Islet precursor cell (in vitro differentiated cells): ENCODE data around the gene ZSCAN21.
"Not testable (repeated sequence)": the region's sequence is repeated elsewhere in the genome, so short reads cannot be mapped to it uniquely, and the experiment has no call there.

Experiments used
- DNase-seq: peaks from one replicate; pipeline ENCODE4 v3.0.0-alpha.2; 2018

The ZSCAN21 gene

DNA sequence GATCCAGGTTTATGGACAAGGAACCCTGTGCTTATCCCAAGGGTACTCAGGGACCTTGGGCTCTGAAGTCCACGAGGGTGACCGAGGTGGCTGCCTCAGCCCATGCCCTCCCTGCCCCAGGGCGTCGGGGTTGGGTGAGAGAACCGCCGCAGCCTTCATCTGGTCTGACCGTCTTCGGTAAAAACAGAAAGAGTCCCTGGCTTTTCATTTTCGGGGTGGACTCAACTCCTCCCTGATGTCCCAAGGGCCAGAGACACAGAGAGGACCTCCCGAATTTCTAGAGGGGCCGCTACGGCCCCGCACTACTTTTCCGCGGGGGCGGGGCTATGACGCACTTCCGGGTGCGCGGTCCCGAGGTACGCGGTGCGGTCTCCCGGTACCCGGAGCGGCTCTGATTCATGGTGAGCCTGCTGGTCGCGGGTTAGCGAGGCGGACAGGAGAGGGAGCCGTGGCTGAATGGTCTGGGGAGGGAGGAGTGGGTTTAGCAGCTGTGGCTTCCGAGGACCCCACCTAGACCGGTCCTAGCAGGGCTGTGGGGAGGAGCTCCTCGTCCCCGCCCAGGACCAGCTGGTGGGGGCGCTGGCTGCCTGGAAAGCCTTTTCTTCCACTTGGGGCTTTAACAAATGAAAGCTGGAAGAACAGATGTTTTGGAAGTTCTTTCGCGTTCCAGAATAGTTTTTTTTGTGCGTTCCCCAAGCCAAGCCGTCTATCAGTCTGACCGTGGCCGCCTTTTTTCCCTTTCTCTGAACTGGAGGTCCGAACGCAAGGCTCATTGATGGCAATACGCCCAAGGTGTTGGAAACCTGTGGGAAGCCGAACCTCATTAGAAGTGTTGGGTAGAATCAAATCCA, at the start of gene ZSCAN21:
TSS of gene ZSCAN21 (plus strand) at position 334 of the 851 bp plus-strand sequence. CDS start 7,233 bp downstream, outside the sequence.
- DNase-seq: peak; percentile 94

DNA sequence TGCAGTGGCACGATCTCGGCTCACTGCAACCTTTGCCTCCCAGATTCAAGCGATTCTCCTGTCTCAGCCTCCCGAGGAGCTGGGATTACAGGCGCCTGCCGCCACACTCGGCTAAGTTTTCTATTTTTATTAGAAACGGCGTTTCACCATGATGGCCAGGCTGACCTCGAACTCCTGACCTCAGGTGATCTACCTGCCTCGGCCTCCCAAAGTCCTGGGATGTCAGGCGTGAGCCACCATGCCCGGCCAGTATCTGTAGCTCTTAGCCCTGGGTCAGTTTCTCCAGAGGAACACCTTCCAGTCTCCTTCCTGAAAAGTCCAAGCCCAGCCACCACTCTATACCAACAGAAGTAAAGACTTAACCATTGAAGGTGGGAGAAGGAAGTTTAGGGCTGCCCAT, 49.3 kb upstream of the ZSCAN21 start:
- no peak for DNase-seq

- DNase-seq: peak; percentile 68
Observed at GRCh38 chr7:100003711-100004661, 45.6 kb upstream of the ZSCAN21 start.

- DNase-seq: no peak
Observed at GRCh38 chr7:100007887-100008286, 41.7 kb upstream of the ZSCAN21 start.

GRCh38 chr7:100008525-100008924, 41.0 kb upstream of the ZSCAN21 start:
- DNase-seq: peak; percentile 62

DNA sequence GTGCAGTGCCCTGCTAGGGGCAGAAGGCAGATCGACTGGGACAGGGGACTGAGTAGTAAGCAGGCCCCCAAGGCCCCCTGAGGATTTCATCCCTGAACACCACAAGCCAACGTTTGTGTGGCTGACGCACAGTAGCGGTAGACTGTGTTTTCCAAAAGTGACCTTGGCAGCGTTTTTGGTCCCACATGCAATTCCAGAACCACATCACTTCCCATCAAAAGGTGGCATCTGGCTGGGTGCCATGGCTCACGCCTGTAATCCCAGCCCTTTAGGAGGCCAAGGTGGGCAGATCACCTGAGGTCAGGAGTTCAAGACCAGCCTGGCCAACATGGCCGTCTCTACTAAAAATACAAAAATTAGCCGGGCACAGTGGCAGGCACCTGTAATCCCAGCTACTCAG, 39.6 kb upstream of the ZSCAN21 start:
- DNase-seq: not testable (repeated sequence)

GRCh38 chr7:100010901-100011300, 38.7 kb upstream of the ZSCAN21 start:
- no peak for DNase-seq

GRCh38 chr7:100011516-100011915, 38.1 kb upstream of the ZSCAN21 start:
- no peak for DNase-seq

GRCh38 chr7:100012385-100013327, 36.9 kb upstream of the ZSCAN21 start:
- not testable (repeated sequence) for DNase-seq

DNA sequence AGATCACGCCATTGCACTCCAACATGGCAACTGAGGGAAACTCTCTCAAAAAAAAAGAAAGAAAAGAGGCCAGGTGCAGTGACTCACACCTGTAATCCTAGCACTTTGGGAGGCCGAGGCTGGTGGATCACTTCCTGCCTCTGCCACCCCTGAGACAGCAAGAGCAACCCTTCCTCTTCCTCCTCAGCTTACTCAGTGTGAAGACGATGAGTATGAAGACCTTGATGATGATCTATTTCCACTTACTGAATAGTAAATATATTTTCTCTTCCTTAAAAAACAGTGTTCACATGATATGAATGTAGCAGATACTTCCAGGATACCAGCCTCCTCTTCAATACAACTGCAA, 36.3 kb upstream of the ZSCAN21 start:
- DNase-seq: no peak

DNA sequence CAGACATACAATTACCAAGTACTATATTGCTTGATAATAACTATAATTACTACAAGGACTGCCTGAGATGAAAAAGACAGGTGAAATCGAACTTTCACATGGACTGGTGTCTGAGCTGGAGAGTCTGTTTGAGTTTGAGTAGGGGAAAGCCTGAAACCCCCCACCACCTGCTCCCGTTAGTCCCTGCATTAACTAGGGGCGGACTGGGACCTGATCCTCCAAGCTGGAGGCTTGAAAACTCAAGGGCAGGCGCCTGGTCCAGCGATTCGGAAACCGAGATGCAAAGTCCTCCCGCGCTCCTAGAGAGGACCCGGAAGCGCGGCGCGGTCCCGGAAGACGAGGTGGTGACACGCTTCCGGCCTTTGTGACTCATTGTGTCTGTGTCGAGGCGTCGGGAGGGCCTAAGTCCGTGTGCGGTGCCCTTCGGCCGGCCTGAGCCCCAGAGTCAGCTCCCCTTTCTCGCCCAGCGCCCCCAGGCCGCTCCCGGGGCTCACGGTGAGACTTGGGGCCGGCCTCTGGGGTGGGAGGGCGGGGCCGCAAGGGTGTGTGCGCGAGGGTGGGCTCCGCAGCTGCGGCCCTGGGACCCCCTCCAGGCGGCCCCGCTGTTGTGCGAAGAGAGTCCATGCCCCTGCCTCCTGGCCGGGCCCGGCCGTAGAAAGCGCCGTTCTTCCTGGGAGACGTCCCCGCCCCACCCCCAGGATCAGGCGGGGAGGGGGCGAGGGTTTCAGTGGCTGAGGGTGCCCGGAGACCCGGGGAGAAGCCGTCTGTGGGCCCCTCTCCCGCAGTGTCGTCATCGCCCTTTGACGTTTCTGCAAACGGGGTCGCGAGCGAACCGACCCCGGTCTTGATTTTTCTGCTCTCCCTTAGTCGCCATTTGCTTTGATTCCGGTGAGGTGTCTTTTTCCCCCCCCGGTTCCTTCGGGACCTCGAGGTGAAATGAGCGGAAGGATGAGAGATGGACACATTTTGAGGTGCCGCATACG, 34.1 kb upstream of the ZSCAN21 start, which contains the start of gene ZKSCAN1:
TSS of gene ZKSCAN1 (plus strand) at position 365 of the 983 bp plus-strand sequence. CDS start 7,911 bp downstream, outside the sequence.
- peak; percentile 93 for DNase-seq

DNA sequence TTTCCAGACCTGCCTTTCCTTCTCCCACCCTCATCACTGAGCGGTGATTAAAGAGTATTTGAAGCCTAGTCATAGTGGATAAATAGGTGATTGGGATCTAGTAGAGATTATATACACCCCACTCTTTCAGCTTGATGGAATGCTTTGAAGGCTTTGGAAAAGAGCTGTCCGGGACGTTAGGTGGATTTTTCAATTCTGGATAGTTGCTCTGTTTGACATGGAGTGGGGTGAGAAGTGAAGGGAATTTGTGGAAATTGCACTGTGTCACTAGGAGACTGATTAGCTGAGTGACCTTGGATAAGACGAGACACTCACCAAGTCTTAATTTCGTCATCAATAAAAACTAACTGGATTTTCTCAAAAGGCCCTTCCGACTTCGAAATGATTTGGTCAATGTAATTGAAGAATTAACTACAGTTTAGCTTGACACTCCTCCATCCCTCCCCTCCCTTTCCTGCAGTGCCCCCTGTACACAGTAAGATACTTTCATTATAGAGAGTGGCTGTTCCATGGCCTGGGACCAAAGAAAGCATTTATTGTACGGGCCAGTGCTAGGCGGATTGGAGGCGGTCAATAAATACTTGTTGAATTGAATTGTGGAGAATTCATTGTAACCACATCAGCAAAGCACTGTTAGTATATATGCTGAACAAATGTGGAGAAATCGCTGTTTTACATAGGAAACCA, 33.2 kb upstream of the ZSCAN21 start:
- no peak for DNase-seq

- DNase-seq: no peak
Observed at GRCh38 chr7:100017300-100017699, 32.3 kb upstream of the ZSCAN21 start.

GRCh38 chr7:100017875-100018274, 31.7 kb upstream of the ZSCAN21 start:
- no peak for DNase-seq

DNA sequence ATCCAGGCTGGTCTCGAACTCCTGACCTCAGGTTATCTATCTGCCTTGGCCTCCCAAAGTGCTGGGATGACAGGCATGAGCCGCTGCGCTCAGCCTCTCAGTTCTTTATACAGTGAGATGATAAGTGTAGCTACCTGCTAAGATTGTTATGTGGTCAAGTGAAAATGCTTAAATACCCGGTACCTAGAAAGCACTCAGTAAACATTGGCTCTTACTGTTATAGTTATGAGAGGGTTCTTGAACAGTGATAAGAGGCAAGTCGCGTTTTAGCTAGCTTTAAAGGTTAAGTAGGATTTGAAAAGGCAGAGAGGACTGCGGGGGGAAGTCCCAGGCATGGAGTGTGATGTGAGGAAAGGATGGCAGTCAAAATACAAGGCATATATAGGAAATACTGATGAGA, 29.7 kb upstream of the ZSCAN21 start:
- no peak for DNase-seq

- DNase-seq: no peak
Observed at GRCh38 chr7:100021297-100021696, 28.3 kb upstream of the ZSCAN21 start.

DNA sequence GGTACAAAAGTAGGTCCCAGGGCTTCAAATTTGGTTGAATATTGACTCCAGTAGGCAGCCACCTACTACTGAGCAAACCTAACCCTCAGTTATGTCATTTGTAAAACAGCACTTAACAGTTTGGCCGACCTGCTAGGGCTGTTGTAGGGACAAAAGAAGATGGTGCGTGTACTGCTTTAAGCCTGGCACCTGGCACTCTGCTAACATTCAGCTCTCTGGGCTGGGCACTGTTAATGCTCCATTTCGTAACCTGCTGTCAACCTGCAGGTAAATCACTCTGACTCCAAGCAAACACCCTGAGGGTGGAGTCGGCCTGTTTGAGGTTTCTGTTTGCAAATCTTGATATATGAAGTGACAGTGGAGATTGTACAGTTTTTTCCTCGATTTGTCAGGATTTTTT, 27.0 kb upstream of the ZSCAN21 start:
- DNase-seq: no peak

DNA sequence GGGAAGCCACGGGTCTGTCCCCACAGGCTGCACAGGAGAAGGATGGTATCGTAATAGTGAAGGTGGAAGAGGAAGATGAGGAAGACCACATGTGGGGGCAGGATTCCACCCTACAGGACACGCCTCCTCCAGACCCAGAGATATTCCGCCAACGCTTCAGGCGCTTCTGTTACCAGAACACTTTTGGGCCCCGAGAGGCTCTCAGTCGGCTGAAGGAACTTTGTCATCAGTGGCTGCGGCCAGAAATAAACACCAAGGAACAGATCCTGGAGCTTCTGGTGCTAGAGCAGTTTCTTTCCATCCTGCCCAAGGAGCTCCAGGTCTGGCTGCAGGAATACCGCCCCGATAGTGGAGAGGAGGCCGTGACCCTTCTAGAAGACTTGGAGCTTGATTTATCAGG, 26.0 kb upstream of the ZSCAN21 start:
- no peak for DNase-seq

DNA sequence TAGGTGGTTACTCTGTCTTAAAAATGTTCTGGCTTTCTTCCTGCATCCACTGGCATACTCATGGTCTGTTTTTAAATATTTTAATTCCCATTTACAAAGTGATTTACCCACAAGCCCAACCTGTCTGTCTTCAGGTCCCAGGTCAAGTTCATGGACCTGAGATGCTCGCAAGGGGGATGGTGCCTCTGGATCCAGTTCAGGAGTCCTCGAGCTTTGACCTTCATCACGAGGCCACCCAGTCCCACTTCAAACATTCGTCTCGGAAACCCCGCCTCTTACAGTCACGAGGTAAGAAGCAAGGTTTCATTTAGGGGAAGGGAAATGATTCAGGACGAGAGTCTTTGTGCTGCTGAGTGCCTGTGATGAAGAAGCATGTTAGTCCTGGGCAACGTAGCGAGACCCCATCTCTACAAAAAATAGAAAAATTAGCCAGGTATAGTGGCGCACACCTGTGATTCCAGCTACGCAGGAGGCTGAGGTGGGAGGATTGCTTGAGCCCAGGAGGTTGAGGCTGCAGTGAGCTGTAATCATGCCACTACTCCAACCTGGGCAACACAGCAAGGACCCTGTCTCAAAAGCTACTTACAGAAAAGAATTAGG, 25.5 kb upstream of the ZSCAN21 start:
- DNase-seq: no peak

DNA sequence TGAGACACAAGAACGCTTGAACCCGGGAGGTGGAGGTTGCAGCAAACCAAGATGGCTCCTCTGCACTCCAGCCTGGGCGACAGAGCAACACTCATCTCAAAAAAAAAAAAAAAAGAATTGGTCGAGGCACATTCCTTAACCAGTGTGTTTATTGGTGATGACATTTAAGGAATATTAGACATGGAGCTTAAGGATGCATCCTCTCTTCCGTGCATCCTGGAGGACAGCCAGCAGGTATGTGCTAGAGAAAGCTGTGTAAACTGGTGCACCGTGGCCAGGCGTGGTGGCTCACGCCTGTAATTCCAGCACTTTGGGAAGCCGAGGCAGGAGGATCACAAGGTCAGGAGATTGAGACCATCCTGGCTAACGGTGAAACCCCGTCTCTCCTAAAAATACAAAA, 22.4 kb upstream of the ZSCAN21 start:
- no peak for DNase-seq
